C1 segment of cervical spinal cord (tissue), 14 donors: Measurements from ENCODE around the gene ERBB4.
A peak's percentile ranks its signal among the peaks of the same experiment; 100 is the strongest.
"Not testable (repeated sequence)": the region's sequence is repeated elsewhere in the genome, so short reads cannot be mapped to it uniquely, and the experiment has no call there.

ENCODE experiments used
- DNase-seq, 14 donors: peaks; one replicate each; lab custom pipeline; 2025; lab: John Stamatoyannopoulos, UW

Gene ERBB4

GRCh38 chr2:211741966-211742365, 796.6 kb downstream of the ERBB4 start:
- no peak for DNase-seq

- no peak for DNase-seq
These were observed 801.3 kb downstream of the ERBB4 start for GRCh38 chr2:211737282-211737681.

- DNase-seq, result no peak
These were observed 808.4 kb downstream of the ERBB4 start for GRCh38 chr2:211730215-211730614.

GRCh38 chr2:211729433-211729832, 809.2 kb downstream of the ERBB4 start:
- DNase-seq, result no peak

GRCh38 chr2:211724933-211725332, 813.7 kb downstream of the ERBB4 start:
- DNase-seq, result peak in 4 of 14 donors; percentile 3 to 24 (median 17)

- no peak for DNase-seq
These were observed 815.2 kb downstream of the ERBB4 start for GRCh38 chr2:211723398-211723797.

- no peak for DNase-seq
These were observed 815.7 kb downstream of the ERBB4 start for GRCh38 chr2:211722928-211723327.

- not testable (repeated sequence) for DNase-seq
These were observed 816.7 kb downstream of the ERBB4 start for GRCh38 chr2:211721874-211722273.

- DNase-seq, result no peak
These were observed 829.2 kb downstream of the ERBB4 start for GRCh38 chr2:211709389-211709788.

- no peak for DNase-seq
These were observed 845.9 kb downstream of the ERBB4 start for GRCh38 chr2:211692689-211693088.

- no peak for DNase-seq
These were observed 847.9 kb downstream of the ERBB4 start for GRCh38 chr2:211690736-211691135.

- peak in 4 of 14 donors; percentile 0 to 37 (median 3) for DNase-seq
These were observed 850.4 kb downstream of the ERBB4 start for GRCh38 chr2:211688196-211688595.

- no peak for DNase-seq
These were observed 863.9 kb downstream of the ERBB4 start for GRCh38 chr2:211674715-211675114.

GRCh38 chr2:211673133-211673905, 865.3 kb downstream of the ERBB4 start:
- DNase-seq, result no peak

- no peak for DNase-seq
These were observed 866.6 kb downstream of the ERBB4 start for GRCh38 chr2:211671977-211672376.

- DNase-seq, result no peak
These were observed 873.3 kb downstream of the ERBB4 start for GRCh38 chr2:211665299-211665698.

GRCh38 chr2:211664321-211664720, 874.3 kb downstream of the ERBB4 start:
- DNase-seq, result no peak

- DNase-seq, result no peak
These were observed 884.3 kb downstream of the ERBB4 start for GRCh38 chr2:211654211-211654780.

- DNase-seq, result no peak
These were observed 886.3 kb downstream of the ERBB4 start for GRCh38 chr2:211652327-211652726.

- DNase-seq, result no peak
These were observed 889.3 kb downstream of the ERBB4 start for GRCh38 chr2:211649331-211649730.

- DNase-seq, result no peak
These were observed 907.1 kb downstream of the ERBB4 start for GRCh38 chr2:211631503-211631902.

GRCh38 chr2:211623096-211623495, 915.5 kb downstream of the ERBB4 start:
- DNase-seq, result no peak

GRCh38 chr2:211620986-211621385, 917.6 kb downstream of the ERBB4 start:
- no peak for DNase-seq
